ENCODE measurements around the gene SGMS1.
"Not testable (repeated sequence)": the region's sequence is repeated elsewhere in the genome, so short reads cannot be mapped to it uniquely, and the experiment has no call there.

SGMS1 gene

GRCh38 chr10:50299948-50300669, 323.6 kb downstream of the SGMS1 start:
- no peak for DNase-seq (ENCODE audit: low read depth)

DNA sequence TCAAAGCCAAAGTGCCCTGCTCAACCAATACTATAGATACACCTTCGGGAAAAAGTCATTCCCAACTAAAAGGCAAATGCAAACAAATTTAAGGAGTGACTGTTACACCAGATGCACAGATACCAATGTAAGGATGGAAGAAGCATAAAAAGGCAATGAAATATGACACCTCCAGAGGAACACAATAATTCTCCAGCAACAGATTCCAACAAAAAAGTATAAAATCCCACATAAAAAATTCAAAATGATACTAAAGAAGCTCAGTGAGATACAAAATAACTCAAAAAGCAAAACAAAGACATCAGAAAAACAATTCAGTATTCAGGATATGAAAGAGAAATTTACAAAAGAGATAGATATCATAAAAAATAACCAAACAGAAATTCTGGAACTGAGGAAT, 328.4 kb downstream of the SGMS1 start:
- DNase-seq (ENCODE audit: low read depth) = no peak

GRCh38 chr10:50294582-50294981, 329.2 kb downstream of the SGMS1 start:
- no peak for DNase-seq (ENCODE audit: low read depth)

DNA sequence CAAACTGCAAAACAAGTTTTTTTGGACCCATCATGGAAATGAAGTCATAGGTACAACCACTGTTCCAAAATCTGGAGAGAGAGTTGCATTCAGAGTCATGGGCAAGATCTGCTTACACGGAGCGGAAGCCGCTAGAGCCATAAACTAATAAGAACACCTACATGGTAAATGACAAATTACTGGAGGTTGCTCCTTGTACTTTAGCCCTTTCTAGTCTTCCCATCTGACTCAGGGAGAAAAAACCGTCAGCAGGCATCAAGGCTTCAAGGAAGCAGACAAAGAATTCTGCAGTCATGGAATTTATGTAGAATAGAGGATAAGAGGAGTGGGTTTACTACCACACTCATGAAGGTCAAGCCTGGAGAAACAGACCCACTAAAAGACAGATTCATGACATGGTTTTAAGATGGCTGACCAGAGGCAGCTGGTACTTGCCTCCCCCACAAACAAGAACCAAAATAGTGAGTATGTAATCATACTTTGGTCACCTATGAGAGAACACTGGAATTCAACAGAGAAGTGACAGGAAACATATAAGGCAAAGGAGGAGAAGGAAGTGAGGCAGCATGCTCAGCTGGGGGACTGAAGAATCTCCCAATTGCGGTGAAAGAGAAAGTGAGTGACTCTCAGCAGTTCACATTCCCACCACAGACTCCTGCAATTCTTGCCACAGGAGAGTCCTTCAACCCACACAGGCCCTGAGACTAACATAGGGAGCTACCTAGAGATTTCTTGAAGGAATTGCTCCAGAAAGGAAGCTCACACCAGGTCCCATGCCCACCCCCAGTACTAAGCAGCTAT, 330.0 kb downstream of the SGMS1 start:
- DNase-seq (ENCODE audit: low read depth) = no peak

- DNase-seq (ENCODE audit: low read depth) = peak; percentile 37
These were observed 332.4 kb downstream of the SGMS1 start for GRCh38 chr10:50291261-50291850.

DNA sequence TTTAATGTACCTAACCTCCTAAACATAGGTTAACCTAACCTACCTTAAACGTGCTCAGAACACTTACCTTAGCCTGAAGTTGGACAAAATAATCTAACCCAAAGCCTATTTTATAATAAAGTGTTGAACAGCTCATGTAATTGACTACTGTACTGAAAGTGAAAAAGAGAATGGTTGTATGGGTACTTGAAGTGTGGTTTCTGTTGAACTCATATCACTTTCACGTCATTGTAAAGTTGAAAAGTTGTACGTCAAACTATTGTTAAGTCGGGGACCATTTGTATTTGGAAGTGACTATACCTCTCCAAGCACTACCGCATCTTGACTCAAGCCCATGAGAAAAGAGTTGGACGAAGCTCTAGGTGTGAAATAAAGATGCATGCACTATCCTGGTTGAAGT, 334.6 kb downstream of the SGMS1 start:
- DNase-seq (ENCODE audit: low read depth) = no peak

- no peak for DNase-seq (ENCODE audit: low read depth)
These were observed 336.6 kb downstream of the SGMS1 start for GRCh38 chr10:50286996-50287803.

- peak; percentile 86 for DNase-seq (ENCODE audit: low read depth)
These were observed 337.2 kb downstream of the SGMS1 start for GRCh38 chr10:50286517-50286916.

GRCh38 chr10:50281967-50282522, 341.7 kb downstream of the SGMS1 start:
- no peak for DNase-seq (ENCODE audit: low read depth)

- DNase-seq (ENCODE audit: low read depth) = no peak
These were observed 342.4 kb downstream of the SGMS1 start for GRCh38 chr10:50281210-50281966.

- DNase-seq (ENCODE audit: low read depth) = no peak
These were observed 343.5 kb downstream of the SGMS1 start for GRCh38 chr10:50280049-50280841.

DNA sequence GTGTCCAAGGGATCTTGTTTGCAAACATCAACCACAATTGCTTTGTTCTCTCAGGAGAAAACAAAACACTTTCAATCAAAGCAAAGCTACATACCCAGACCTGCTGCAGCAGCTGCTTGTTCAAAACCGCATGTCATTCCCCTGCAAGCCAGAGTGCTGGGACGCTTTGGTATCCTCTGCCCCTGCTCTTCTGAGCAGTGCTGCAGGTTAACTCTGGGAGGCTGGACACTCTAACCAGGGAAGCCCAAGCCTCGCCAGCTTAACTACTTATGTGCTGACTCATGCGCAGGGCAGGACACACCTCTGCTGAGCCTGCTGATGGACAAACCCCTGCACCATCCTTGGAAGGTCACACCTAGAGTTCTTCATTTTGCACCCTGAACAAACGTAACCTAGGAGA, 344.3 kb downstream of the SGMS1 start:
- DNase-seq (ENCODE audit: low read depth) = no peak

DNA sequence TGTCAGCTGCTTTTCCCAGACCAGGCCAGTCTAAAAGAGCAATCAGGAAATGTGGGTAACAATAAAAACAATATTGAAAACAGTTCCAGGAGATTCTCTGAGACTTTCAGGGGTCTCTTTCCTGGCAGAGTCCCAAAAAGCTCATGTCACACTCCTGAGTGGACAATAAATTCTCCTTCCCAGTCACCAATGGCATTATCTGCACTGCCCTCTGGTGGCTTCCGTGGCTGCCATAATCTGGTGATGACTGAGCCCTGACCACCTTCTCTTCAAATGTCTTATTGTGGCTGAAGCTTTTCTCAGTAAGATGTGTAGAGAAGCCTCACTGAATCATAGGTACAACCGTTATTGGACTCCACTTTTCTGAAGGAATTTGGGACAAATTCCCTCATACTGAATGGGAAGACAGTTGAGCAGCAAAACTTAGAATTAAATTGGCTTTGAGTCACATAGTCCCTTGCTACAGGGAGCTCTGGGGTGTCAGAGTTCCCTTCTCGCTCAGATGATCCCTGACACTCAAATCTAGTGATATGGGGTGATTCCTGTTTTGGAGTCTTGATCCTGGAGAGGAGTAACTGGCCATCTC, 348.0 kb downstream of the SGMS1 start:
- no peak for DNase-seq (ENCODE audit: low read depth)

DNA sequence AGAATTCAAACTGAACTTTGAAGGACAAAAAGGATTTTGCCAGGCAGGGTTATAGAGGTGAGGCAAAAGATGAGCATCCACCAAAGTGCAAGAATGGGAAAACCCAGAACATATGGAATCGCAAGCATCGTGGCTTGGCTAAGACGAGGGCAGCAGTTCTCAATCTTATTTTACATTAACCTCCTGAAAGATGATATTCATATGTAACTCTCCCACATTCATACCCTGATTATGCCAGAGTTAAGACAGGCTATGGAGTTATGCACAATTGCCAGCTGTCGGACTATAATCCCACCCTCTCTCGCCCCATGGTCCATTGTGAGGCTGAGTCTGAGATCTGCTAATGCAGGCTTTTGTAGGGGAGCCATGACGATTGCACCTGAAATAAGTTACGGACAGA, 351.2 kb downstream of the SGMS1 start:
- no peak for DNase-seq (ENCODE audit: low read depth)

GRCh38 chr10:50271564-50272250, 352.0 kb downstream of the SGMS1 start:
- no peak for DNase-seq (ENCODE audit: low read depth)

- not testable (repeated sequence) for DNase-seq (ENCODE audit: low read depth)
These were observed 355.9 kb downstream of the SGMS1 start for GRCh38 chr10:50267877-50268276.

DNA sequence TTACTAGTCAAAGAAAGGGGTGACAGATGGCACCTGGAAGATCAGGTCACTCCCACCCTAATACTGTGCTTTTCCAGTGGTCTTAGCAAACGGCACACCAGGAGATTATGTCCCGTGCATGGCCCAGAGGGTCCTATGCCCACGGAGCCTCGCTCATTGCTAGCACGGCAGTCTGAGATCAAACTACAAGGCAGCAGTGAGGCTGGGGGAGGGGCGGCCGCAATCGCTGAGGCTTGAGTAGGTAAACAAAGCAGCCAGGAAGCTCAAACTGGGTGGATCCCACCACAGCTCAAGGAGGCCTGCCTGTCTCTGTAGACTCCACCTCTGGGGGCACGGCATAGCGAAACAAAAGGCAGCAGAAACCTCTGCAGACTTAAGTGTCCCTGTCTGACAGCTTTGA, 361.1 kb downstream of the SGMS1 start:
- DNase-seq (ENCODE audit: low read depth) = not testable (repeated sequence)

GRCh38 chr10:50260791-50261281, 362.9 kb downstream of the SGMS1 start:
- no peak for DNase-seq (ENCODE audit: low read depth)

Data from GM04503 (cell line).